ENCODE measurements around the gene PHACTR1.

GRCh38 chr6:13038741-13039190, 322.2 kb downstream of the PHACTR1 start:
- TF ChIP-seq CTCF (conservative IDR thresholded peaks at IDR 0.05; ENCODE audit: low read depth, low read length) (no peak), EZH2 (IDR thresholded peaks at IDR 0.05; ENCODE audit: borderline replicate concordance, low read depth, low read length, poor library complexity, severe bottlenecking) (no peak)
